DND-41 (cell line): ENCODE data around the gene RFX2.

Experiments
- ATAC-seq: fragments of 200-7000 bp; cut with Tn5 transposase; 3 replicates; pipeline ENCODE4 v1.9.1; 2021; ENCODE audit warnings: low read depth; ENCODE audit not compliant: insufficient read depth
- DNase-seq: peaks from one replicate; pipeline ENCODE4 v3.0.0-alpha.2; 2020
- H2AFZ ChIP-seq: 2 replicates; pipeline ENCODE4 v1.6.0; 2012; ENCODE audit warnings: low read depth, low read length
- H3K27ac ChIP-seq: 2 replicates; pipeline ENCODE4 v1.5.1; 2012; ENCODE audit warnings: low read length, inconsistent platforms
- H3K27me3 ChIP-seq: fragments of 200-600 bp; sonication (generic); 2 replicates; pipeline ENCODE4 v1.6.0; 2012; ENCODE audit warnings: low read length, mild to moderate bottlenecking, inconsistent platforms; ENCODE audit not compliant: insufficient read depth, poor library complexity
- H3K36me3 ChIP-seq: 2 replicates; pipeline ENCODE4 v1.5.1; 2012; ENCODE audit warnings: low read length, inconsistent platforms; ENCODE audit not compliant: insufficient read depth
- H3K4me1 ChIP-seq: 2 replicates; pipeline ENCODE4 v1.5.1; 2012; ENCODE audit warnings: mild to moderate bottlenecking, low read length; ENCODE audit not compliant: insufficient read depth
- H3K4me2 ChIP-seq: 2 replicates; pipeline ENCODE4 v1.6.0; 2012; ENCODE audit warnings: mild to moderate bottlenecking, moderate library complexity, low read length, inconsistent platforms; ENCODE audit not compliant: insufficient read depth
- H3K4me3 ChIP-seq, 2 experiments: fragments of 200-600 bp in 1 of 2; shearing (Covaris generic) in 1 of 2; 2 replicates each; pipeline ENCODE4 v1.5.1; 2012 to 2016; ENCODE audit warnings: inconsistent platforms in 2 of 2, low read length in 2 of 2, mild to moderate bottlenecking in 2 of 2, low read depth in 1 of 2, moderate library complexity in 1 of 2
- H3K79me2 ChIP-seq: 2 replicates; pipeline ENCODE4 v1.6.0; 2012; ENCODE audit warnings: low read length, inconsistent platforms; ENCODE audit not compliant: insufficient read depth
- H3K9ac ChIP-seq: 2 replicates; pipeline ENCODE4 v1.6.0; 2012; ENCODE audit warnings: low read depth, mild to moderate bottlenecking, inconsistent platforms, low read length, moderate library complexity
- H3K9me3 ChIP-seq: 2 replicates; pipeline ENCODE4 v1.5.1; 2012; ENCODE audit warnings: low read length, moderate library complexity, mild to moderate bottlenecking, inconsistent platforms; ENCODE audit not compliant: insufficient read depth, severe bottlenecking
- H4K20me1 ChIP-seq: 2 replicates; pipeline ENCODE4 v1.6.0; 2012; ENCODE audit warnings: low read length; ENCODE audit not compliant: insufficient read depth
- EZH2 ChIP-seq: IDR thresholded peaks from 3 replicates; pipeline ENCODE4 v1.6.1; 2012; ENCODE audit warnings: borderline replicate concordance, low read depth, mild to moderate bottlenecking, moderate library complexity, low read length, inconsistent platforms; ENCODE audit not compliant: severe bottlenecking
- TF ChIP-seq, protein P1 (sequence below): IDR thresholded peaks from 2 replicates; pipeline ENCODE4 v1.5.1; 2012; ENCODE audit warnings: borderline replicate concordance, low read length, moderate library complexity, mild to moderate bottlenecking; ENCODE audit not compliant: poor library complexity, severe bottlenecking; ENCODE audit errors: extremely low read depth

RFX2 gene

DNA sequence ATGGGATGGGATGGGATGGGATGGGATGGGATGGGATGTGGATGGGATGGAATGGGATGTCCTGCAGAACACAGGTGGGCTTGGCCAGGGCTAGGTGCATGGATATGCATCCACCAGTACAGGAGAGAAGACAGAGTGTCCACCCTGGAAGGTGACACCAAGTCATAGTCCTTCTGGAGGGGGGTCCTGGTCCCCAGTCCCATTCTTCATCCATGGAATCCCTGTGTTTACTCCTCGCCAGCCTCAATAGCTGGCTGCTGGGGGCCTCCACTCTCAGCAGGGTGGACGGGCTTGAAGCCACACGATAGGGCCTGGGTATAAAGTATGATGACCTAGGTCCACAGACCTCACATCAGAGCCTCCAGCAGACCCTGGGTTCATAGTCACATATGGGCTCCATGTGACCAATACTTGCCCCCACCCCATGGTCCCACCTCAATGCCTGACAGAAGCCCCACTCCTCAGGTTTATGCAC, 40.1 kb downstream of the RFX2 start:
- Histone ChIP-seq H3K9ac (no peak overlapping the region), H3K9me3 (no peaks in the 10 kb centered on the region), H3K27me3 (no peaks in the 10 kb centered on the region), H3K4me3 (no peak overlapping the region), H3K4me1 (no peaks in the 10 kb centered on the region), H4K20me1 (0 out of 2 replicates have a peak, but pooled peaks cover 14% of the 10 kb centered on the region), H3K27ac (no peak overlapping the region), H3K4me2 (no peak overlapping the region), H3K36me3 (no peaks in the 10 kb centered on the region), H3K79me2 (no peaks in the 10 kb centered on the region), H2AFZ (no peak overlapping the region)
- no peak for DNase-seq
- no peak for ATAC-seq
- TF ChIP-seq, protein P1, sequence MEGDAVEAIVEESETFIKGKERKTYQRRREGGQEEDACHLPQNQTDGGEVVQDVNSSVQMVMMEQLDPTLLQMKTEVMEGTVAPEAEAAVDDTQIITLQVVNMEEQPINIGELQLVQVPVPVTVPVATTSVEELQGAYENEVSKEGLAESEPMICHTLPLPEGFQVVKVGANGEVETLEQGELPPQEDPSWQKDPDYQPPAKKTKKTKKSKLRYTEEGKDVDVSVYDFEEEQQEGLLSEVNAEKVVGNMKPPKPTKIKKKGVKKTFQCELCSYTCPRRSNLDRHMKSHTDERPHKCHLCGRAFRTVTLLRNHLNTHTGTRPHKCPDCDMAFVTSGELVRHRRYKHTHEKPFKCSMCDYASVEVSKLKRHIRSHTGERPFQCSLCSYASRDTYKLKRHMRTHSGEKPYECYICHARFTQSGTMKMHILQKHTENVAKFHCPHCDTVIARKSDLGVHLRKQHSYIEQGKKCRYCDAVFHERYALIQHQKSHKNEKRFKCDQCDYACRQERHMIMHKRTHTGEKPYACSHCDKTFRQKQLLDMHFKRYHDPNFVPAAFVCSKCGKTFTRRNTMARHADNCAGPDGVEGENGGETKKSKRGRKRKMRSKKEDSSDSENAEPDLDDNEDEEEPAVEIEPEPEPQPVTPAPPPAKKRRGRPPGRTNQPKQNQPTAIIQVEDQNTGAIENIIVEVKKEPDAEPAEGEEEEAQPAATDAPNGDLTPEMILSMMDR: no peak
- TF ChIP-seq EZH2: no peak

DNA sequence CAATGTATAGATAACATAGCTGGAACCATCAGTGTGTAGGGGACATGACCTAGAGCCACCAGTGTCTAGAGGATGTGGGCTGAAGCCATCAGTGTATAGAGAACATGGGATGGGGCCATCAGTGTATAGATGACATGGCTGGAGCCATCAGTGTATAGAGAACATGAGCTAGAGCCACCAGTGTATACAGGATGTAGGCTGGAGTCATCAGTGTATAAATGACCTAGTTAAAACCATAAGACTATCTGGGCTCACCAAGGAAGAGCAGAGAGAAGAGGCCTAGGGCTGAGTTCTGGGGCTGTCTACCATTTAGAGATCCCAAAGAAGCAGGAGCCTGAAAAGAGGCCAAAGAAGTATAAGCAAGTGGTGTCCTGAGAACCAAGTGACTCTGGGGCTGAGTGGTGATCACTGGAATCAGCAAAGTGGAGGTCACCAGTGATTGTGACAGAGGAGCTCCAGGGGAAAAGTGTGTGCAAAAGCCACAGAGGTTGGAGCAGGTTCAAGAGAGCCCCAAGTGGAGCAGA, 41.0 kb downstream of the RFX2 start:
- Histone ChIP-seq H3K36me3 (no peaks in the 10 kb centered on the region), H3K9ac (no peak overlapping the region), H2AFZ (no peak overlapping the region), H4K20me1 (peaks cover 16% of the 10 kb centered on the region; the same call in 1 of the 2 replicates), H3K27ac (no peak overlapping the region), H3K9me3 (no peaks in the 10 kb centered on the region), H3K79me2 (no peaks in the 10 kb centered on the region), H3K27me3 (no peaks in the 10 kb centered on the region), H3K4me2 (no peak overlapping the region), H3K4me1 (no peaks in the 10 kb centered on the region), H3K4me3 (no peak overlapping the region)
- TF ChIP-seq, protein P1: no peak
- TF ChIP-seq EZH2: no peak
- DNase-seq (no peak), ATAC-seq (peak; percentile 54)

- no peaks in the 10 kb centered on the region for H3K79me2 ChIP-seq
- H3K4me3 ChIP-seq: no peak overlapping the region
- no peaks in the 10 kb centered on the region for H3K36me3 ChIP-seq
- no peaks in the 10 kb centered on the region for H3K27me3 ChIP-seq
- no peak overlapping the region for H3K27ac ChIP-seq
- no peak for TF ChIP-seq EZH2
- TF ChIP-seq, protein P1: no peak
- no peak overlapping the region for H3K4me2 ChIP-seq
- DNase-seq (no peak), ATAC-seq (no peak)
- no peak overlapping the region for H2AFZ ChIP-seq
- no peaks in the 10 kb centered on the region for H3K4me1 ChIP-seq
- H4K20me1 ChIP-seq: peaks cover 22% of the 10 kb centered on the region; the same call in 1 of the 2 replicates
- no peak overlapping the region for H3K9ac ChIP-seq
- no peaks in the 10 kb centered on the region for H3K9me3 ChIP-seq
These were observed 41.6 kb downstream of the RFX2 start for GRCh38 chr19:6068711-6069110.

DNA sequence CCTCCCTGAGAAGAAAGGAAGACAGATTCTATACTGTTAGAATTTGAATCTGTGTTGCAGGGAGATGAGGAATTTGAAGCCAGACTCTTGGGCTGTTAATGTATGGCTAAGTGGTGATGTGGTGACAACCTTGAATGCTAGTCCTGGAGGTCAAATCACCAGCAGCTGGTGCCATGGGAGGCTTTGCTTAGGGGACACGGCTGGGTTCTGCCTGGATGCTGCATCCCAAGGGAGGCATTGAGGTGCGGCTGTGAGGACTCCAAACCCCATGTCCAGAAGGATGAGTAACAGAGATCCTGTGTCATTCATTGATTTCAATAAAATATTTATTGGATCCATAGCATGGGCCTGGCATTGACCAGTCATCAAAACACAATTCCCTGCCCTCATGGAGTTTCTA, 42.3 kb downstream of the RFX2 start:
- Histone ChIP-seq H2AFZ (no peak overlapping the region), H3K9ac (no peak overlapping the region), H3K79me2 (no peaks in the 10 kb centered on the region), H3K4me3 (no peak overlapping the region), H3K4me2 (no peak overlapping the region), H3K27me3 (no peaks in the 10 kb centered on the region), H3K4me1 (no peaks in the 10 kb centered on the region), H3K9me3 (no peaks in the 10 kb centered on the region), H3K27ac (no peak overlapping the region), H4K20me1 (peaks cover 29% of the 10 kb centered on the region; the same call in 1 of the 2 replicates), H3K36me3 (no peaks in the 10 kb centered on the region)
- ATAC-seq (no peak), DNase-seq (no peak)
- no peak for TF ChIP-seq EZH2
- TF ChIP-seq, protein P1: no peak
